Skeletal muscle satellite cell (primary cell): Measurements from ENCODE around the gene ALDH3A2.

Experiments used
- H3K27me3 ChIP-seq: 2 replicates; pipeline ENCODE4 v1.7.0; 2013; ENCODE audit warnings: low read length; ENCODE audit not compliant: control insufficient read depth, insufficient read depth
- H3K36me3 ChIP-seq: 2 replicates; pipeline ENCODE4 v1.7.0; 2013; ENCODE audit warnings: mild to moderate bottlenecking, control low read depth, low read length; ENCODE audit not compliant: insufficient read depth
- H3K4me1 ChIP-seq: 2 replicates; pipeline ENCODE4 v1.7.0; 2013; ENCODE audit warnings: low read length; ENCODE audit not compliant: control insufficient read depth, insufficient read depth
- H3K4me2 ChIP-seq: 2 replicates; pipeline ENCODE4 v1.7.0; 2013; ENCODE audit warnings: mild to moderate bottlenecking, low read length
- H3K4me3 ChIP-seq: 2 replicates; pipeline ENCODE4 v1.7.0; 2013; ENCODE audit warnings: low read length
- H3K9ac ChIP-seq: 2 replicates; pipeline ENCODE4 v1.7.0; 2013; ENCODE audit warnings: mild to moderate bottlenecking, low read depth, low read length, moderate library complexity
- H3K9me3 ChIP-seq: replicated peaks from 2 replicates; pipeline ENCODE4 v1.7.0; 2013; ENCODE audit warnings: mild to moderate bottlenecking, control low read depth, low read length

ALDH3A2 gene

GRCh38 chr17:19712436-19713004 lies 64.0 kb downstream of the ALDH3A2 start:
- H3K36me3 ChIP-seq, result no peaks in the 10 kb centered on the region
- H3K4me1 ChIP-seq, result peaks cover 10% of the 10 kb centered on the region
- no peak overlapping the region for H3K9ac ChIP-seq
- H3K4me2 ChIP-seq, result no peak overlapping the region
- no peaks in the 10 kb centered on the region for H3K9me3 ChIP-seq
- H3K4me3 ChIP-seq, result no peak overlapping the region
- peaks cover 8% of the 10 kb centered on the region for H3K27me3 ChIP-seq

- Histone ChIP-seq H3K27me3 (peaks cover 8% of the 10 kb centered on the region), H3K9me3 (no peaks in the 10 kb centered on the region), H3K36me3 (no peaks in the 10 kb centered on the region), H3K4me3 (no peak overlapping the region), H3K4me1 (peaks cover 10% of the 10 kb centered on the region), H3K9ac (no peak overlapping the region), H3K4me2 (no peak overlapping the region)
Observed at GRCh38 chr17:19713462-19713861, 64.9 kb downstream of the ALDH3A2 start.

DNA sequence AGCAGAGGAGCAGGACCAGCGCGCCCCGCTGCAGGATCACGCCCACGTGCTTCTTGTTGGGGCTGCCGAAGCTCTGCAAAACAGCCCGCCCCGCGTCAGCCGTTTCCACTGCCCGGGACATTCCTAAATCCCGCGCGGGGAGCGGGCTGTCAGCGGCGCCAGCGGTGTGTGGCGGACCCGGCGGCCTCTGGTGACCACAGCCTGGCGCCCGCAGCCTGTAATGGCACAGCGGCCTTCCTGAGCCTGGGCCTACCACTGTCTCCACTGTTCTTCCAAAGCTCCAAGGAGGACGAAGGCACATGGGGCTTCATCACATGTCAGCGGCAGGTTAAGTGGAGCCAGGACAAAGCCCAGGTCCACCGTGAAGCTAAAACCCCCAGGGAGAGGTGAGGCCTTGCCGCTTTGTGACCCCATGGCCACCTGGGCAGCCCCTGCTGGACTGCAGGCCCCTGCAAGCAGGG lies 65.4 kb downstream of the ALDH3A2 start:
- Histone ChIP-seq H3K9ac (no peak overlapping the region), H3K4me2 (no peak overlapping the region), H3K27me3 (peaks cover 8% of the 10 kb centered on the region), H3K4me3 (no peak overlapping the region), H3K36me3 (no peaks in the 10 kb centered on the region), H3K4me1 (peaks cover 10% of the 10 kb centered on the region), H3K9me3 (no peaks in the 10 kb centered on the region)

- H3K36me3 ChIP-seq, result no peaks in the 10 kb centered on the region
- H3K9me3 ChIP-seq, result no peaks in the 10 kb centered on the region
- H3K4me3 ChIP-seq, result no peak overlapping the region
- H3K9ac ChIP-seq, result no peak overlapping the region
- H3K4me2 ChIP-seq, result no peak overlapping the region
- peaks cover 10% of the 10 kb centered on the region for H3K4me1 ChIP-seq
- H3K27me3 ChIP-seq, result peaks cover 8% of the 10 kb centered on the region
Observed at GRCh38 chr17:19714542-19715411, 66.2 kb downstream of the ALDH3A2 start.

GRCh38 chr17:19716108-19717030 lies 67.8 kb downstream of the ALDH3A2 start, which contains the start of gene SLC47A2:
TSS of gene SLC47A2 (minus strand) at chr17:19716584. CDS start at chr17:19716555, 29 bp downstream.
- Histone ChIP-seq H3K27me3 (peaks cover 15% of the 10 kb centered on the region), H3K4me1 (peaks cover 10% of the 10 kb centered on the region), H3K9me3 (no peaks in the 10 kb centered on the region), H3K4me3 (no peak within 1 kb of the TSS), H3K4me2 (peak within 1 kb of the TSS; percentile 6), H3K36me3 (no peaks in the 10 kb centered on the region), H3K9ac (no peak within 1 kb of the TSS)

GRCh38 chr17:19717031-19717360 lies 68.4 kb downstream of the ALDH3A2 start:
- H3K27me3 ChIP-seq, result peaks cover 15% of the 10 kb centered on the region
- no peak overlapping the region for H3K9ac ChIP-seq
- peaks cover 10% of the 10 kb centered on the region for H3K4me1 ChIP-seq
- no peaks in the 10 kb centered on the region for H3K36me3 ChIP-seq
- H3K4me3 ChIP-seq, result no peak overlapping the region
- no peaks in the 10 kb centered on the region for H3K9me3 ChIP-seq
- H3K4me2 ChIP-seq, result no peak overlapping the region

- Histone ChIP-seq H3K4me3 (no peak overlapping the region), H3K27me3 (peaks cover 15% of the 10 kb centered on the region), H3K4me2 (no peak overlapping the region), H3K9ac (no peak overlapping the region), H3K4me1 (peaks cover 10% of the 10 kb centered on the region), H3K9me3 (no peaks in the 10 kb centered on the region), H3K36me3 (no peaks in the 10 kb centered on the region)
Observed at GRCh38 chr17:19717411-19717908, 68.9 kb downstream of the ALDH3A2 start.

- H3K9me3 ChIP-seq, result no peaks in the 10 kb centered on the region
- no peak overlapping the region for H3K4me2 ChIP-seq
- H3K4me3 ChIP-seq, result no peak overlapping the region
- no peaks in the 10 kb centered on the region for H3K36me3 ChIP-seq
- no peak overlapping the region for H3K9ac ChIP-seq
- H3K27me3 ChIP-seq, result peaks cover 15% of the 10 kb centered on the region
- peaks cover 10% of the 10 kb centered on the region for H3K4me1 ChIP-seq
Observed at GRCh38 chr17:19718041-19718612, 69.6 kb downstream of the ALDH3A2 start.

DNA sequence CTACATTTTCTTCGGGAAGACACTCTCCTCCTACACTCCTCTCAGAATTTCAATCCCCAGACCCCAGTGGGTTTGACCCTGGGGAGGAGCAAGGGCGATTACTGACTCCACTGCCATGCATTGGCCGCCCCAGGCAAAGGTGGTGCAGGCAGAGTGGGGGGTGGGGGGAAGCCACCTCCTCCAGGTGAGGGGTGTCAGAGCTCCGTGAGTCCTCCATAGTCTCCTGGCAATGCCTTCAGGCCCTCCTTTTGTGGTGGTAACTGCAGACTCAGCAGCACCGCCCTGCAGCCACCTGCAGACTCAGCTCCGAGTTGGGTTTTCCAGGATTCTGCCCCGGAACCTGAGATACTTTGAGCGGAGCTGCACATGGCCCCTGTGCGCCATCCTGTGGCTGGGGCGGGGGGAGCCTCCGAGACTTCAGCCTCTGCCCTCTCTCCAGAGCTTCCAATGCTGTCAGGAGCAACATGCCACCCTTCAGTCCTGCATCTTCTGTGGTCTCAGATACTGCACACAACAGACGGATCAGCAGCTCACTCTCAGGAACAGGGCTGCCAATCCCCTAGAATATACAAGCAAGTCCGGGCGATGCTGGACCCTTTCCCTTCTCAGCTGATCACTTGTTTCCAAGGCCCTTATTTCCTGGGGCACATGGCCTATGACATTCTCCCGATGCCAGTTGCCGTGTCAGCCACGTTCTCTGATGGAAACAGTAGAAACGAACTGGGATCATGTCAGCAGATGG lies 70.2 kb downstream of the ALDH3A2 start:
- peaks cover 15% of the 10 kb centered on the region for H3K27me3 ChIP-seq
- no peak overlapping the region for H3K4me2 ChIP-seq
- H3K9me3 ChIP-seq, result no peaks in the 10 kb centered on the region
- H3K4me3 ChIP-seq, result no peak overlapping the region
- H3K9ac ChIP-seq, result no peak overlapping the region
- no peaks in the 10 kb centered on the region for H3K36me3 ChIP-seq
- peaks cover 10% of the 10 kb centered on the region for H3K4me1 ChIP-seq

DNA sequence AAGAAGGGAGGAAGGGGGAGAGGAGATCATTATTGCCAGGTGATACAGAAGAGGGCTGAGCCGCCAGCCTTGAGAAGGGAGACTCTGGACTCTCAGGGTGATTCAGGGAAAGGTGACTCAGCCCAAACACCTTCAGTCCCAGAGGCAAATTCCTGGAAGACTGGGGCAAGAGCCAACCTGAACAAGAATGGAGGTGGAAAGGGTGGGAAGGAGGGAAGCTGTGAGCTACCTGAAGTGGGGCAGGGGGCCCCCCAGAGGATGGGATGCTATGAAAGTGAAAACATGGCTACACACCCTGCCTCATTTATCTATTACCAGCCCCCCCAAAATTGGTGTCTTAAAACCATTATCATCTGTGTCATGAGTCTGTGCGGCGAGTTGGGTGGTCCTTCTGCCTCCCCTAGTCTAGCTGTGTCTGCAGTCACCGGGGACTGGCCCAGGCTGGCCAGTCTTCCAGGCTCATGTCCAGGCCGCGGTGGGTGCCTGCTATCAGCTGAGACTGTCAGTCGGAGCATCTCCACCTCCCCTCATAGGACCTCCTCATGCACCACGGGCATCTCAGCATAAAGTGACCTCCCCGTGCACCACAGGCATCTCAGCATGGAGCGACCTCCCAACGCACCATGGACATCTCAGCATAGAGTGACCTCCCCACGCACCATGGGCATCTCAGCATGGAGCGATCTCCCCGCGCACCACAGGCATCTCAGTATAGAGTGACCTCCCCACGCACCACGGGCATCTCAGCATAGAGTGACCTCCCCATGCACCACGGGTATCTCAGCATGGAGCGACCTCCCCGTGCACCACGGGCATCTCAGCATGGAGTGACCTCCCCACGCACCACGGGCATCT lies 71.0 kb downstream of the ALDH3A2 start:
- H3K4me3 ChIP-seq, result no peak overlapping the region
- no peak overlapping the region for H3K9ac ChIP-seq
- H3K4me2 ChIP-seq, result no peak overlapping the region
- H3K4me1 ChIP-seq, result peaks cover 17% of the 10 kb centered on the region
- no peaks in the 10 kb centered on the region for H3K36me3 ChIP-seq
- H3K9me3 ChIP-seq, result no peaks in the 10 kb centered on the region
- peaks cover 15% of the 10 kb centered on the region for H3K27me3 ChIP-seq
